Caco-2 (cell line): Measurements from ENCODE around the gene RBL2. TPM values are rescaled to one million over a fixed set of nuclear protein-coding genes. Genes with fewer than 3 reads are reported as not detected.
A peak's percentile ranks its signal among the peaks of the same experiment; 100 is the strongest.

Experiments used
- BruUV-seq: library from RNA; stranded (reverse); fragments of 400-500 nt; replicated peaks from 2 replicates; lab custom pipeline; 2021; lab: Mats Ljungman, UMichigan
- CTCF ChIA-PET: fragments of 300-600 bp; sonication (Branson Sonifier 250); formaldehyde crosslinking; loops from one replicate; lab custom pipeline; 2022; ENCODE audit warnings: antibody characterized with exemption; lab: Charles Lee
- POLR2A ChIA-PET: fragments of 300-600 bp; sonication (Branson Sonifier 250); formaldehyde crosslinking; loops from one replicate; lab custom pipeline; 2022; ENCODE audit warnings: antibody characterized with exemption; lab: Charles Lee
- DNase-seq, 2 experiments: peaks; one replicate each; pipeline versions ENCODE4 v3.0.0 to v3.0.0-alpha.2; 2020 to 2022
- H3K27me3 ChIP-seq: replicated peaks from 2 replicates; pipeline ENCODE4 v1.6.0; 2011; ENCODE audit warnings: low read length; ENCODE audit not compliant: control insufficient read depth, insufficient read depth
- H3K36me3 ChIP-seq: 2 replicates; pipeline ENCODE4 v1.5.1; 2011; ENCODE audit warnings: low read length; ENCODE audit not compliant: control insufficient read depth, insufficient read depth
- H3K4me1 ChIP-seq: fragments of 250-450 bp; sonication (Bioruptor Pico); 2 replicates; pipeline ENCODE4 v1.5.1; 2020; ENCODE audit warnings: mild to moderate bottlenecking
- H3K4me3 ChIP-seq: 2 replicates; pipeline ENCODE4 v1.5.1; 2011; ENCODE audit warnings: low read depth, mild to moderate bottlenecking, control low read depth, low read length
- H3K9me3 ChIP-seq: fragments of 250-450 bp; sonication (Bioruptor Pico); 2 replicates; pipeline ENCODE4 v1.5.1; 2020; ENCODE audit warnings: mild to moderate bottlenecking, moderate library complexity
- H3K27ac Mint-ChIP-seq: one replicate; pipeline ENCODE4 v1.8.0; 2022; ENCODE audit warnings: mixed read lengths; ENCODE audit not compliant: unreplicated experiment
- H3K27me3 Mint-ChIP-seq: one replicate; pipeline ENCODE4 v1.8.0; 2022; ENCODE audit warnings: mixed read lengths; ENCODE audit not compliant: insufficient read depth, unreplicated experiment
- H3K36me3 Mint-ChIP-seq: one replicate; pipeline ENCODE4 v1.8.0; 2022; ENCODE audit warnings: mild to moderate bottlenecking, mixed read lengths; ENCODE audit not compliant: insufficient read depth, unreplicated experiment
- H3K4me1 Mint-ChIP-seq: one replicate; pipeline ENCODE4 v1.8.0; 2022; ENCODE audit warnings: low read depth, mixed read lengths; ENCODE audit not compliant: unreplicated experiment
- H3K4me3 Mint-ChIP-seq: one replicate; pipeline ENCODE4 v1.8.0; 2022; ENCODE audit warnings: mild to moderate bottlenecking, moderate library complexity, mixed read lengths; ENCODE audit not compliant: unreplicated experiment
- H3K9me3 Mint-ChIP-seq: one replicate; pipeline ENCODE4 v1.8.0; 2022; ENCODE audit warnings: mixed read lengths; ENCODE audit not compliant: unreplicated experiment
- intact Hi-C: fragments of 100-400 bp; cut with micrococcal nuclease; formaldehyde crosslinking; loops from one replicate; pipeline ENCODE4 v1.10.0; 2022; ENCODE audit not compliant: unreplicated experiment
- total RNA-seq: library from RNA; stranded (reverse); gene quantifications from 2 replicates; pipeline ENCODE4 v1.2.3, GENCODE V29; 2022
- TF ChIP-seq, protein P1 (sequence below), 2 experiments: fragments of 200-600 bp in 1 of 2; IDR thresholded peaks; 1 replicate in 1 of 2; 2 replicates in 1 of 2; pipeline versions ENCODE4 v1.5.1 to v1.8.0; 2011 to 2022; ENCODE audit warnings: antibody characterized with exemption in 1 of 2, control low read depth in 1 of 2, inconsistent platforms in 1 of 2, low read depth in 1 of 2, low read length in 1 of 2, mild to moderate bottlenecking in 1 of 2, moderate library complexity in 1 of 2; ENCODE audit not compliant: insufficient read depth in 1 of 2, severe bottlenecking in 1 of 2, unreplicated experiment in 1 of 2

RBL2 gene
- total RNA-seq, 1 experiment from 2014 or later, result 55.3 TPM

- POLR2A ChIA-PET, result no interaction called here
- intact Hi-C loops, result no loop called here
- peaks cover 24% of the 10 kb centered on the region for H3K4me1 Mint-ChIP-seq
These were observed 64.7 kb downstream of the RBL2 start for GRCh38 chr16:53498984-53499383.

GRCh38 chr16:53501216-53501859, 67.1 kb downstream of the RBL2 start:
- no TSS peak for BruUV-seq
- ChIA-PET CTCF (no interaction called here), POLR2A (interaction anchor here (0.6 to 1.8 kb wide), 4 partner anchors 10 to 430 kb away, joined by 3 to 10 read pairs (median 6); no protein-coding TSS in a partner anchor)
- Histone ChIP-seq H3K4me3 (peak overlapping the region; percentile 89), H3K4me1 (peaks cover 24% of the 10 kb centered on the region), H3K9me3 (no peaks in the 10 kb centered on the region), H3K27me3 (no peaks in the 10 kb centered on the region), H3K36me3 (no peaks in the 10 kb centered on the region; the same call in 1 of the 2 replicates)
- Mint-ChIP-seq H3K4me1 (peaks cover 27% of the 10 kb centered on the region), H3K27me3 (no peaks in the 10 kb centered on the region), H3K4me3 (peak overlapping the region; percentile 93), H3K9me3 (no peaks in the 10 kb centered on the region), H3K27ac (peak overlapping the region; percentile 93), H3K36me3 (peaks cover 70% of the 10 kb centered on the region)
- TF ChIP-seq, protein P1, sequence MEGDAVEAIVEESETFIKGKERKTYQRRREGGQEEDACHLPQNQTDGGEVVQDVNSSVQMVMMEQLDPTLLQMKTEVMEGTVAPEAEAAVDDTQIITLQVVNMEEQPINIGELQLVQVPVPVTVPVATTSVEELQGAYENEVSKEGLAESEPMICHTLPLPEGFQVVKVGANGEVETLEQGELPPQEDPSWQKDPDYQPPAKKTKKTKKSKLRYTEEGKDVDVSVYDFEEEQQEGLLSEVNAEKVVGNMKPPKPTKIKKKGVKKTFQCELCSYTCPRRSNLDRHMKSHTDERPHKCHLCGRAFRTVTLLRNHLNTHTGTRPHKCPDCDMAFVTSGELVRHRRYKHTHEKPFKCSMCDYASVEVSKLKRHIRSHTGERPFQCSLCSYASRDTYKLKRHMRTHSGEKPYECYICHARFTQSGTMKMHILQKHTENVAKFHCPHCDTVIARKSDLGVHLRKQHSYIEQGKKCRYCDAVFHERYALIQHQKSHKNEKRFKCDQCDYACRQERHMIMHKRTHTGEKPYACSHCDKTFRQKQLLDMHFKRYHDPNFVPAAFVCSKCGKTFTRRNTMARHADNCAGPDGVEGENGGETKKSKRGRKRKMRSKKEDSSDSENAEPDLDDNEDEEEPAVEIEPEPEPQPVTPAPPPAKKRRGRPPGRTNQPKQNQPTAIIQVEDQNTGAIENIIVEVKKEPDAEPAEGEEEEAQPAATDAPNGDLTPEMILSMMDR (IDR thresholded peaks at IDR 0.05; ENCODE audit: insufficient read depth in 1 of 2, low read depth in 1 of 2, low read length in 1 of 2, severe bottlenecking in 1 of 2, unreplicated experiment in 1 of 2), result no peak
- peak; percentile 55 to 59 for DNase-seq
- intact Hi-C loops, result no loop called here

More at GRCh38 chr16:53498984-53499383, 64.7 kb downstream of the RBL2 start:
- Mint-ChIP-seq H3K27ac (no peak overlapping the region), H3K9me3 (no peaks in the 10 kb centered on the region), H3K4me3 (no peak overlapping the region), H3K27me3 (no peaks in the 10 kb centered on the region), H3K36me3 (peaks cover 88% of the 10 kb centered on the region)
- no peak for DNase-seq
- Histone ChIP-seq H3K4me3 (no peak overlapping the region), H3K9me3 (no peaks in the 10 kb centered on the region), H3K36me3 (peaks cover 1% of the 10 kb centered on the region), H3K27me3 (no peaks in the 10 kb centered on the region), H3K4me1 (peaks cover 18% of the 10 kb centered on the region)
- no TSS peak for BruUV-seq
- CTCF ChIA-PET, result interaction anchor here (1.6 kb wide), 1 partner anchor 11 kb away, joined by 5 read pairs; no protein-coding TSS in a partner anchor
- TF ChIP-seq, protein P1 (IDR thresholded peaks at IDR 0.05; ENCODE audit: insufficient read depth in 1 of 2, low read depth in 1 of 2, low read length in 1 of 2, severe bottlenecking in 1 of 2, unreplicated experiment in 1 of 2), result no peak

GRCh38 chr16:53502331-53503269, 68.3 kb downstream of the RBL2 start, which contains the start of gene AKTIP:
Gene AKTIP, minus strand, starts transcription at chr16:53503209. Its CDS starts 2,950 bp downstream, at chr16:53500259.
- no TSS peak for BruUV-seq

More at GRCh38 chr16:53502331-53503269, 68.3 kb downstream of the RBL2 start, which contains the start of gene AKTIP:
- H3K9me3 Mint-ChIP-seq, result no peaks in the 10 kb centered on the region
- peak within 1 kb of the TSS; percentile 93 for H3K4me3 Mint-ChIP-seq
- POLR2A ChIA-PET, result interaction anchor here (0.7 to 1.8 kb wide), 5 partner anchors 8 to 897 kb away, joined by 3 to 10 read pairs (median 4); no protein-coding TSS in a partner anchor
- DNase-seq, result peak; percentile 91 to 93
- H3K4me1 Mint-ChIP-seq, result peaks cover 27% of the 10 kb centered on the region
- Histone ChIP-seq H3K4me1 (peaks cover 24% of the 10 kb centered on the region), H3K36me3 (no peaks in the 10 kb centered on the region), H3K9me3 (no peaks in the 10 kb centered on the region), H3K27me3 (no peaks in the 10 kb centered on the region), H3K4me3 (peak within 1 kb of the TSS; percentile 89)
- TF ChIP-seq, protein P1 (IDR thresholded peaks at IDR 0.05; ENCODE audit: insufficient read depth in 1 of 2, low read depth in 1 of 2, low read length in 1 of 2, severe bottlenecking in 1 of 2, unreplicated experiment in 1 of 2), result no peak
- CTCF ChIA-PET, result interaction anchor here (0.7 to 2.2 kb wide), 3 partner anchors 9 to 57 kb away, joined by 3 to 10 read pairs (median 6); no protein-coding TSS in a partner anchor
- H3K27me3 Mint-ChIP-seq, result no peaks in the 10 kb centered on the region
- peak within 1 kb of the TSS; percentile 93 for H3K27ac Mint-ChIP-seq
- peaks cover 57% of the 10 kb centered on the region for H3K36me3 Mint-ChIP-seq
- intact Hi-C loops, result loop anchor here (1.0 to 2.0 kb wide), 2 partner anchors 9 to 68 kb away; partner anchors contain the start of gene RBL2
